ENCODE results near the gene PSME3IP1. TPM values are rescaled to one million over a fixed set of nuclear protein-coding genes. Genes with fewer than 3 reads are reported as not detected.

Gene PSME3IP1
- total RNA-seq, 1 donor from 2014 or later: 102 TPM

- TF ChIP-seq CTCF (conservative IDR thresholded peaks at IDR 0.05): no peak
- Mint-ChIP-seq H3K27me3 (ENCODE audit: low read depth) (no peaks in the 10 kb centered on the region), H3K27ac (ENCODE audit: unreplicated experiment) (no peak overlapping the region), H3K4me3 (no peak overlapping the region), H3K4me1 (peaks cover 15% of the 10 kb centered on the region), H3K36me3 (ENCODE audit: low read depth) (peaks cover 17% of the 10 kb centered on the region), H3K9me3 (no peaks in the 10 kb centered on the region)
- DNase-seq (ENCODE audit: low read depth, low spot score): no peak
These were observed 13.0 kb downstream of the PSME3IP1 start for GRCh38 chr16:57172721-57173290.

GRCh38 chr16:57169327-57169726 is 16.5 kb downstream of the PSME3IP1 start:
- peaks cover 23% of the 10 kb centered on the region for H3K36me3 Mint-ChIP-seq (ENCODE audit: low read depth)
- no peak overlapping the region for H3K4me3 Mint-ChIP-seq
- no peaks in the 10 kb centered on the region for H3K27me3 Mint-ChIP-seq (ENCODE audit: low read depth)
- H3K27ac Mint-ChIP-seq (ENCODE audit: unreplicated experiment): peak overlapping the region; percentile 13
- no peak for DNase-seq (ENCODE audit: low read depth, low spot score)
- H3K4me1 Mint-ChIP-seq: peaks cover 16% of the 10 kb centered on the region
- TF ChIP-seq CTCF (conservative IDR thresholded peaks at IDR 0.05): no peak
- H3K9me3 Mint-ChIP-seq: no peaks in the 10 kb centered on the region

GRCh38 chr16:57167953-57168352 is 17.9 kb downstream of the PSME3IP1 start:
- peaks cover 16% of the 10 kb centered on the region for H3K4me1 Mint-ChIP-seq
- no peaks in the 10 kb centered on the region for H3K27me3 Mint-ChIP-seq (ENCODE audit: low read depth)
- H3K9me3 Mint-ChIP-seq: no peaks in the 10 kb centered on the region
- peaks cover 22% of the 10 kb centered on the region for H3K36me3 Mint-ChIP-seq (ENCODE audit: low read depth)
- DNase-seq (ENCODE audit: low read depth, low spot score): no peak
- H3K4me3 Mint-ChIP-seq: no peak overlapping the region
- no peak overlapping the region for H3K27ac Mint-ChIP-seq (ENCODE audit: unreplicated experiment)
- peak; percentile 74 for TF ChIP-seq CTCF (conservative IDR thresholded peaks at IDR 0.05)

GRCh38 chr16:57167538-57167937 is 18.3 kb downstream of the PSME3IP1 start:
- no peak for TF ChIP-seq CTCF (conservative IDR thresholded peaks at IDR 0.05)
- H3K4me3 Mint-ChIP-seq: no peak overlapping the region
- H3K27ac Mint-ChIP-seq (ENCODE audit: unreplicated experiment): no peak overlapping the region
- peaks cover 20% of the 10 kb centered on the region for H3K36me3 Mint-ChIP-seq (ENCODE audit: low read depth)
- H3K9me3 Mint-ChIP-seq: no peaks in the 10 kb centered on the region
- DNase-seq (ENCODE audit: low read depth, low spot score): no peak
- no peaks in the 10 kb centered on the region for H3K27me3 Mint-ChIP-seq (ENCODE audit: low read depth)
- peaks cover 16% of the 10 kb centered on the region for H3K4me1 Mint-ChIP-seq

GRCh38 chr16:57166951-57167350 is 18.9 kb downstream of the PSME3IP1 start:
- no peak for DNase-seq (ENCODE audit: low read depth, low spot score)
- no peak overlapping the region for H3K27ac Mint-ChIP-seq (ENCODE audit: unreplicated experiment)
- no peaks in the 10 kb centered on the region for H3K9me3 Mint-ChIP-seq
- no peak for TF ChIP-seq CTCF (conservative IDR thresholded peaks at IDR 0.05)
- no peaks in the 10 kb centered on the region for H3K27me3 Mint-ChIP-seq (ENCODE audit: low read depth)
- H3K36me3 Mint-ChIP-seq (ENCODE audit: low read depth): peaks cover 18% of the 10 kb centered on the region
- H3K4me1 Mint-ChIP-seq: peaks cover 16% of the 10 kb centered on the region
- H3K4me3 Mint-ChIP-seq: no peak overlapping the region

All from neural crest cell (in vitro differentiated cells).